ENCODE results near the gene TNKS1BP1.
"Not testable (repeated sequence)": the region's sequence is repeated elsewhere in the genome, so short reads cannot be mapped to it uniquely, and the experiment has no call there.

Gene TNKS1BP1

DNA sequence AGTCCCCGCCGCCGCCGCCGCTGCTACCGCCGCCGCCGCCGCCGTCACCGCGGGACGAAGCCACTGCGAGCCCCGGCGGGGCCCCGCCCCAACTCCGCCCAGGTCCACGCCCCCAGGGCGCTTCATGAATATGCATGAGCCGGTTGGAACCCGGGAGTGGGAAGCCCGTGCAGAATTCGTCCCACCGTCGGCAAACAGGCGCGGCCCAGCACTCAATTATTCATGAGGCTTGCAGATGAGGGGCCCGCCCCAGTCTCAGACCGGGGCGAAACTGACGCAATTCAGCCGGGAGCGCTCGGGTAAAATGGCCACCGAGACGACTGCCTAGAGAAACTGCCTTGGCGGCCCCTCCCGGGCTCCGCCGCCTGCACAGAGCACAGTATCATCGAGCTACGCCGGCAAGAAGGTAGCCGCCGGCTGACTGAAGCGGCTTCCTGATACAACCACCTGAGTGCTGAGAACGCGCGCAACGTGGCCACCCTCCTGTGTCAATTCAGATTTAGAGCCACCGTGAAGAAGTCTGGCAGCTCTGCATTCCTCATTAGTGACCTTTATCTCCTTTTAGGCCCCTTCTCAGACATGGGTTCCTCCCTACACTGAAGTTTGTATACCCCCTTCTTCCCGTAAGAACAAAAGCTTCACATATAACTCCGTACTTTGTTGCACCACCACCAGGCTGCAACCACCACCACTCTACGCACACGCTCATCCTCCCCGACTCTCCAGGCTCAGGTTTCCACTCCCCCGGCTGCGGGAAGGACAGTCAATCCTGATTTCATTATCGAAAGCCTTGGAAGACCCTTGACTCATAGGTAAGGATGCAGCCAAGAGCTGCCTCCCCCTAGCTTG, at the start of gene TNKS1BP1:
Gene TNKS1BP1 (minus strand): TSS at position 67 of the 849 bp plus-strand sequence. CDS start 3,067 bp downstream, outside the sequence.
- peak; percentile 89 for DNase-seq (ENCODE audit: low read depth)

- DNase-seq (ENCODE audit: low read depth): no peak
These were observed 48.4 kb upstream of the TNKS1BP1 start for GRCh38 chr11:57373146-57373545.

DNA sequence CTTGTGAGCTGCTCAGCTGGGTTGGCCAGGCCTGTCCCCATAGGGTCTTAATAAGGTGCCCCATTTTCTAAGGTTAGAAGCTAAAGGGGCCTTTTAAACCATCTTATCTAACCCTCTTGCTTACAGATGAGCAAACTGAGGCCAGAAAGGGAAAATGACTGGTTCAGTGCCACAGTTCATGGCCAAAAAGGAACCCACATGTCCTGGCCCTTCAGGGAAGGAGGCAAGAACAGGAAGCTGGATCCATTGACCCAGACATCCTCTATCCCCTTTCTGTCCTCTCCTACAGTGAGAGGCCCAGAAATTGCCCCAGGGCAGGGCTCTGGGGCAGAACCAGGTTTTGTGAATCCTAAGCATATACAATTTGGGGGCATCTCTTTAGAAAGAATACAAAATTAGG, 46.2 kb upstream of the TNKS1BP1 start:
- DNase-seq (ENCODE audit: low read depth): no peak

- DNase-seq (ENCODE audit: low read depth): no peak
These were observed 45.5 kb upstream of the TNKS1BP1 start for GRCh38 chr11:57370251-57370650.

DNA sequence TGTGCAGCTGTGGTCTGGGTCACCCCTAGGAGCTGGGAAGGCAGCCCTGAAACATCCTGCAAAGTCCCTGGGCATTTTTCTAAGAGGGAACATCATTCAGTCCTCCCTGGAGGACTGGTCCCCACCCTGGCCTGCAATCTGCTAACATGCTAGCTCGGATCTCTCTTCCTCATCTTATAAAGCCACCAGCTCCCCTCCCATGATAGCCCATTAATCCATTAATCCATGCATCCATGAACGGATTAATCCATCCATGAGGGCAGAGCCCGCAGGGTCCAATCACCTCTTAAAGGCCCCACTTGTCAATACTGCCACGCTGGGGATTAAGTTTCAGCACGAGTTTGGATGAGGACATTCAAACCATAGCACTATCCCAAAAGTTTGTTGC, 44.1 kb upstream of the TNKS1BP1 start:
- DNase-seq (ENCODE audit: low read depth): no peak

DNA sequence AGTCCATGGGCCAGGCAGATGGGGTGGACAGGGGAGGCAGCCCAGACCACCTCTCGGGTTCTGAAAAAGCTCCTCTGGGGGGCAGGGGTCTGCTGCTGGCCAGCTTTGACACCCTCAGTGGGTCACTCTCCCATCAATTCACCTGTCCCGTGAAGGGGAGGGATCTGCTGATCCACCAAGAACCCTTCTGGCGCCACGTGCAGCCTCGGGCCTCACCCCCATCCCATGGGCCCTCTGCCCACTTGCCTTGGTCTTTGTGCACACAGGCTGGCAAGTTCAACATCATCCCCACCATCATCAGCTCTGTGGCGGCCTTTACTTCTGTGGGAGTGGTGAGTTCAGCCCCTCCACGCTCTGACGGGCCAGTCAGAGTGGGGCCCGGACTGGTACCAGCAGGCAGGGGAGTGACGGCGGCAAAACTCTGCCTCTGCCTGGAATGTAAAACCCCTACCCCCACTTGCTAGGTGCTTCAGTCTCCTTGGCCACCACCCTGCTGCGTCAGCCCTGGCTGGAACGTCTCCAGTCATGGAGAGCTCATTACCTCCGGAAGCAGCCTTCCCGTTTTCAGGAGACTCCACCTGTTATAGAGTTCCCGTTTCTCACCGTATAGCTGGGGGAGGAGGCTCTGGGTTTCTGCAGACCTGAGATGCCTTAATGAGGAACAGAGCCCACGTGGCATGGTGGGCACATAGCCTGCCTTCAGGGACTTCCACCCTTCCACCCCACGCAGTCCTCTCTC, 43.5 kb upstream of the TNKS1BP1 start:
- no peak for DNase-seq (ENCODE audit: low read depth)

- DNase-seq (ENCODE audit: low read depth): no peak
These were observed 40.3 kb upstream of the TNKS1BP1 start for GRCh38 chr11:57364851-57365660.

DNA sequence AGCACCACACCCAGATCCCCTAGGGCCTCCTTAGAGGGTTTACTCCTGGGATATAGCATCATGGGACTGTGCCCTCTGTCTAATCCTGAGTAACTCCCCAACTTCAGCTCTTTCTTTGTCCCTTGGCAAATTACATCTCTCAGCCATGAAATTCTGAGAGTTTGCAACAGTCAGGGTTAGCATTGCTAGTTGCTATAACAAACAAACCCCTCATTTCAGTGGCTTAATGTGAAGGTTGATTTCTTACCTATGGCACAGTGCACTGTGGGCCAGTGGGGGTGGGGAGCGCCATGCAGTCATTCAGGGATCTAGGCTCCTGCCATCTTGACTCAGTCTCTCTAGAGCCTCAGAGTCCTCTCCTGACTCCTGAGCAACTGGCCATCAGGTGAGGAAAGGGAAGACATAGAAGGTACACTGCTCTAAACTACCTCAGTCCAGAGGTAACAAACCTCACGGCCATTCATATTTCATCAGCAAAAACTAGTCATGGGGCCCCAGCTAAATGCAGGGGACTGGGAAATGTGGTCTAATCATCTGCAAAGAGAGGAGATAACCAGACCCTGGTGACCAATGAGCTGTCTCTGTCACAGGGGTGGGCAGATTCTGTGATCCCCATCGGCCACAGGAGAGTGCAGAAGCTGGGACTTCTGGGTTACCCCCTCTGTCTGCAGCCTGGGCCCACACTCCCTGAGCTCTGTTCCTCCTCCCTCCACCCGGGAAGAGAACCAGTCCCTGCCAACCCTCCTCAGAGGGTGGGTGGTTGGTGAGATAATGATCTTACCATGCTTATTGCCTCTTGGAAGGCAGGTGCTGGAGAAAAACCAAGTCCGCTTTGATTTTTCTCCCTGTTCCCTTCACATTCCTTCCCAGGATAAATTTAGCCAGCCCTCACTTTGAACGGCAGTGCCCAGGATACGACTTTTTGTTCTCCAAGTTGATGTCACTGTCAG, 38.7 kb upstream of the TNKS1BP1 start:
- DNase-seq (ENCODE audit: low read depth): no peak

GRCh38 chr11:57361926-57362325, 37.2 kb upstream of the TNKS1BP1 start:
- no peak for DNase-seq (ENCODE audit: low read depth)

DNA sequence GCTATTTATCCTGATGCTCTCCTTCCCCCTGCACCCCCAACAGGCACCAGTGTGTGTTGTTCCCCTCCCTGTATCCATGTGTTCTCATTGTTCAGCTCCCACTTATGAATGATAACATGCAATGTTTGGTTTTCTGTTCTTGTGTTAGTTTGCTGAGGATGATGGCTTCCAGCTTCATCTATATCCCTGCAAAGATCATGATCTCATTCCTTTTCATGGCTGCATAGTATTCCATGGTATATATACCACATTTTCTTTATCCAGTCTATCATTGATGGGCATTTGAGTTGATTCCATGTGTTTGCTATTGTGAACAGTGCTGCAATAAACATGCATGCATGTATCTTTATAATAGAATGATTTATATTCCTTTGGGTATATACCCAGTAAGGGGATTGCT, 36.7 kb upstream of the TNKS1BP1 start:
- DNase-seq (ENCODE audit: low read depth): not testable (repeated sequence)

GRCh38 chr11:57360991-57361390, 36.2 kb upstream of the TNKS1BP1 start:
- no peak for DNase-seq (ENCODE audit: low read depth)

- no peak for DNase-seq (ENCODE audit: low read depth)
These were observed 35.3 kb upstream of the TNKS1BP1 start for GRCh38 chr11:57359896-57360690.

- DNase-seq (ENCODE audit: low read depth): no peak
These were observed 34.6 kb upstream of the TNKS1BP1 start for GRCh38 chr11:57359396-57359795.

GRCh38 chr11:57358991-57359390, 34.2 kb upstream of the TNKS1BP1 start:
- DNase-seq (ENCODE audit: low read depth): no peak

GRCh38 chr11:57358543-57358961, 33.8 kb upstream of the TNKS1BP1 start:
- DNase-seq (ENCODE audit: low read depth): no peak

DNA sequence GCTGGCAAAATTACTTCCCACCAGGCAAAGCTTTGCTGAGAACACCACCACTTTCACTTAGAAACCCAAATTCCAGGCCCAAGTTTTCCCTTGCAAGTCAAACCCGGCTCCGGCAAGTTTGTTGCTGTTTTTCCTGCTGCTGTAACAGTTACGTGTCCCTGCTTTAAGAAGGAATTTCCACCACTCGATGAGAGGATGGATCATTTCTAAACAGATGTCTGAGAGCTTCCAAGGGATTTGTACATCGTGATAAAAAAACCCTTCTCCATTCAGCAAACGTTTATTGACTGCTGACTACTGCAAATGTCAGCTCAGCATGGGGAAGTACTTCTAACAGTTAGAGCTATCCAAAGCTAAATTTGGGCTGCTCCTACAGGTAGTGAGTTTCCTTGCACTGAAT, 33.1 kb upstream of the TNKS1BP1 start:
- no peak for DNase-seq (ENCODE audit: low read depth)

DNA sequence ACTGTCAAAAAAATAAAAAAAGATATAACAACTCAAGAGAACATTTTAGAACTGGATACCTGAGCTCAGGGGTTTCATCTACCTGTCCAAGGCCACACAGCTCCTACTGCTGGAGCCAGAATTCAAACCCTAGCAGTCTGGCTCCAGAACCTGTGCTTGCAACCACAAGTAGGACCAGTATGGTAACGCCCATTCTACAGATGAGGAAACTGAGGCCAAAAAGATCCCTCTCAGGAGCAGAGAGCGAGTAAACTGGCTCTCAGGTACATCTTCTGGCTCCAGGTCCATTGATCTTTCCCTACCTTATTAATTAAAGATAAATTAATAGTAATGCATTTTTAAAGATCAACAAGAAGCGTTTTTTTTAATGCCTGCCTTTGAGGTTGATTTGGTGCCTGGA, 32.6 kb upstream of the TNKS1BP1 start:
- DNase-seq (ENCODE audit: low read depth): no peak

DNA sequence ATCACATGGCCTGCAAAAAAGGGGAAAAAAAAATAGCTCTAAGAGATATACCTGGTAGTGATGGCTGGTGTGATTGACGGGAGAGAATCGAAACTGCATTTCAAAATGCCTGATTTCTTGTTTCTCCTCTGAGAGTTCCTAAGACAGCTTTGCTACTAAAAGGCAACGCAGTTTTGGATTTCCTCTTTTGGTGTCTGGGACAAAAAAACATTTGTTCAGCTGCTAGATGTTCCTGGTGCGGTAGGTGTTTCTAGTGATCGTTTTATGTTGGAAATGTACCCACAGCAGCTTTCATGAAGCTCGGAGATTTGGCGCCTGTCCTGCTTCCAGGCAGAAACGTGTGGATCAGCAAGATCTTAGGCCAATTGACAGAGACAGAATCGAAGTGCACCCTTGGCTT, 31.5 kb upstream of the TNKS1BP1 start:
- no peak for DNase-seq (ENCODE audit: low read depth)

DNA sequence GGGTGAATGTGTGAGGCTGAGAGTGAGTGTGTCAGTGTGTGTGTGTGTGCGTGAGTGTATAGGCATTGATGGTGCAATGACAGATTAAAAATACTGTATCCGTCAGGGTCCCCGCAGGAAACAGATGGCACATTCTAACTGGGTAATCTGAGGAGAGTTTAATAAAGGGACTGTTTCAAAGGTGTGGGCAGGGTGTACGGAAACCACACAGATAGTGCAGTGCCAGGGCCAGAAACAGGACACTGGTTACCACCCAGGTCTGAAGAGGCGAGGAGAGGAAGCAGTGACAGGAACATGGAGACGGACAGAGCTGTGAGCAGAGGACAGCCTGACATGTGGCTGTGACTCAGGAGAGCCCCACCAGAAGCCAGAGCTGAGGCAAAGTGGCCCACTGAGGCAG, 29.9 kb upstream of the TNKS1BP1 start:
- no peak for DNase-seq (ENCODE audit: low read depth)

DNA sequence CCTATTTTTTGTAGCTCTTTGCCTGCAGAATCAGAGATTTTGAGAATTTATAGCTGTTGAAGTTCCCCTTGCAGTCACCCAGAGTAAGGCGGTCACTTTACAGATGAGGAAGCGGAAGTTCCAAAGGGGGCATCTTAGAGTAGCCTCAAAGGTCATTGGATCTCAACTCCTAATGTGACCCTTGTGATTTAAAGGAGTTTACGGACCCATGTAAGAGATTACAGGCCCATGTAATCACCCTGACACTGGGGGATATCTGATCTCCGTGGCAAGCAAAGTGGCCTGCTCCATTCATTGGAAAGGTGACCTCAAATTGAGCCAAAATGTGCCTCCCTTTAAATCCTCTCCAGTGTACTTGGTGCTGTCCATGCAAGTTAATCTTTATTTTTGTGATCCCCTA, 29.1 kb upstream of the TNKS1BP1 start:
- DNase-seq (ENCODE audit: low read depth): no peak

- no peak for DNase-seq (ENCODE audit: low read depth)
These were observed 28.7 kb upstream of the TNKS1BP1 start for GRCh38 chr11:57353446-57353845.

Data from activated T-cell treated with anti-CD3 and anti-CD28 coated beads for 48 hours (primary cell).